CD14-positive monocyte (primary cell): ENCODE data around the gene SIRPB1. TPM values are rescaled to one million over a fixed set of nuclear protein-coding genes. Genes with fewer than 3 reads are reported as not detected.

Source experiments
- DNase-seq, 3 donors: peaks; one replicate each; pipeline ENCODE4 v3.0.0-alpha.2; 2011 to 2022
- H2AFZ ChIP-seq: 2 replicates; pipeline ENCODE4 v1.6.0; 2012; ENCODE audit warnings: mild to moderate bottlenecking, low read depth, low read length, inconsistent platforms; ENCODE audit not compliant: insufficient read depth, poor library complexity, severe bottlenecking
- H3K27ac ChIP-seq, 2 donors: 1 replicate in 1 of 2; 2 replicates in 1 of 2; pipeline ENCODE4 v1.5.1; 2012 to 2013; ENCODE audit warnings: low read length in 2 of 2, control low read depth in 1 of 2, inconsistent platforms in 1 of 2, low read depth in 1 of 2, mild to moderate bottlenecking in 1 of 2
- H3K27me3 ChIP-seq, 2 donors: one replicate each; pipeline versions ENCODE4 v1.6.0 to v1.6.1; 2011 to 2013; ENCODE audit warnings: low read length in 2 of 2; ENCODE audit not compliant: control insufficient read depth in 2 of 2, insufficient read depth in 2 of 2
- H3K36me3 ChIP-seq, 2 donors: replicated peaks in 1 of 2; 1 replicate in 1 of 2; 2 replicates in 1 of 2; pipeline versions ENCODE4 v1.5.1 to v1.6.1; 2012 to 2013; ENCODE audit warnings: low read length in 2 of 2, control low read depth in 1 of 2, inconsistent platforms in 1 of 2, mild to moderate bottlenecking in 1 of 2; ENCODE audit not compliant: insufficient read depth in 2 of 2, control insufficient read depth in 1 of 2
- H3K4me1 ChIP-seq, 2 donors: 1 replicate in 1 of 2; 2 replicates in 1 of 2; pipeline versions ENCODE4 v1.5.1 to v1.6.1; 2012 to 2013; ENCODE audit warnings: low read length in 2 of 2, control low read depth in 1 of 2, inconsistent platforms in 1 of 2, mild to moderate bottlenecking in 1 of 2, moderate library complexity in 1 of 2; ENCODE audit not compliant: insufficient read depth in 2 of 2, control insufficient read depth in 1 of 2
- H3K4me2 ChIP-seq: replicated peaks from 2 replicates; pipeline ENCODE3; 2012; ENCODE audit warnings: low read length, moderate library complexity, mild to moderate bottlenecking; ENCODE audit not compliant: poor library complexity, severe bottlenecking; ENCODE audit errors: extremely low read depth
- H3K4me3 ChIP-seq, 3 experiments: fragments of 200-600 bp in 1 of 3; sonication (generic) in 1 of 3; replicated peaks in 1 of 3; 1 replicate in 2 of 3; 2 replicates in 1 of 3; pipeline ENCODE4 v1.5.1; 2011 to 2013; ENCODE audit warnings: low read length in 3 of 3, mild to moderate bottlenecking in 3 of 3, control low read depth in 2 of 3, low read depth in 2 of 3, inconsistent platforms in 1 of 3, moderate library complexity in 1 of 3
- H3K79me2 ChIP-seq: 2 replicates; pipeline ENCODE4 v1.6.0; 2012; ENCODE audit warnings: mild to moderate bottlenecking, control low read depth, inconsistent platforms, low read length, moderate library complexity; ENCODE audit not compliant: insufficient read depth
- H3K9ac ChIP-seq: 2 replicates; pipeline ENCODE4 v1.6.0; 2017; ENCODE audit warnings: low read length, mild to moderate bottlenecking; ENCODE audit not compliant: insufficient read depth, poor library complexity, severe bottlenecking
- H3K9me3 ChIP-seq, 2 donors: replicated peaks in 1 of 2; 1 replicate in 1 of 2; 2 replicates in 1 of 2; pipeline versions ENCODE4 v1.5.1 to v1.6.1; 2012 to 2013; ENCODE audit warnings: low read length in 2 of 2, control low read depth in 1 of 2; ENCODE audit not compliant: control insufficient read depth in 1 of 2, insufficient read depth in 1 of 2
- H4K20me1 ChIP-seq: 2 replicates; pipeline ENCODE4 v1.6.0; 2012; ENCODE audit warnings: mild to moderate bottlenecking, low read length, control low read depth, moderate library complexity; ENCODE audit not compliant: insufficient read depth
- H3K27ac Mint-ChIP-seq, 7 donors: one replicate each; pipeline ENCODE4 v1.8.0; 2020; ENCODE audit warnings: mild to moderate bottlenecking in 7 of 7, mixed read lengths in 7 of 7, moderate library complexity in 6 of 7, inconsistent platforms in 2 of 7
- H3K27me3 Mint-ChIP-seq, 3 donors: one replicate each; pipeline ENCODE4 v1.8.0; 2021 to 2022; ENCODE audit warnings: low read depth in 3 of 3, mild to moderate bottlenecking in 3 of 3, mixed read lengths in 3 of 3, moderate library complexity in 3 of 3, inconsistent platforms in 1 of 3
- H3K36me3 Mint-ChIP-seq, 2 donors: one replicate each; pipeline ENCODE4 v1.8.0; 2020; ENCODE audit warnings: mixed read lengths in 2 of 2, inconsistent platforms in 1 of 2, mild to moderate bottlenecking in 1 of 2
- H3K4me1 Mint-ChIP-seq: one replicate; pipeline ENCODE4 v1.8.0; 2020; ENCODE audit warnings: mild to moderate bottlenecking, mixed read lengths
- H3K4me3 Mint-ChIP-seq, 2 donors: one replicate each; pipeline ENCODE4 v1.8.0; 2020; ENCODE audit warnings: mild to moderate bottlenecking in 2 of 2, mixed read lengths in 2 of 2, moderate library complexity in 1 of 2
- H3K9me3 Mint-ChIP-seq, 7 donors: one replicate each; pipeline ENCODE4 v1.8.0; 2020 to 2022; ENCODE audit warnings: mixed read lengths in 7 of 7, mild to moderate bottlenecking in 6 of 7, moderate library complexity in 6 of 7, inconsistent platforms in 2 of 7
- WGBS: methylation state at CpG from one replicate; pipeline ENCODE4 v1.1.5; 2013; ENCODE audit warnings: missing lambda C conversion rate; ENCODE audit not compliant: insufficient coverage; 5-methylcytosine and 5-hydroxymethylcytosine counted together
- intact Hi-C, 2 donors: fragments of 100-400 bp; cut with micrococcal nuclease; formaldehyde crosslinking; loops; one replicate each; pipeline versions ENCODE4 v1.15.0 to v1.15.1; 2023
- polyA plus RNA-seq, 3 donors: library from polyadenylated mRNA; depleted of rRNA in 1 of 3; unstranded in 2 of 3; stranded (reverse) in 1 of 3; fragments of 300-500 nt in 2 of 3; fragments of >200 nt in 1 of 3; fragmentation: Illumina TruSeq in 2 of 3; gene quantifications; 1 replicate in 2 of 3; 2 replicates in 1 of 3; pipeline ENCODE4 v1.2.3, GENCODE V29; 2012 to 2021
- TF ChIP-seq, protein P1 (sequence below): fragments of 200-600 bp; IDR thresholded peaks from one replicate; pipeline ENCODE4 v1.8.0; 2022; ENCODE audit warnings: antibody characterized with exemption, mild to moderate bottlenecking

SIRPB1 gene
- polyA plus RNA-seq, 3 donors = 132 to 437 (median 137) TPM

DNA sequence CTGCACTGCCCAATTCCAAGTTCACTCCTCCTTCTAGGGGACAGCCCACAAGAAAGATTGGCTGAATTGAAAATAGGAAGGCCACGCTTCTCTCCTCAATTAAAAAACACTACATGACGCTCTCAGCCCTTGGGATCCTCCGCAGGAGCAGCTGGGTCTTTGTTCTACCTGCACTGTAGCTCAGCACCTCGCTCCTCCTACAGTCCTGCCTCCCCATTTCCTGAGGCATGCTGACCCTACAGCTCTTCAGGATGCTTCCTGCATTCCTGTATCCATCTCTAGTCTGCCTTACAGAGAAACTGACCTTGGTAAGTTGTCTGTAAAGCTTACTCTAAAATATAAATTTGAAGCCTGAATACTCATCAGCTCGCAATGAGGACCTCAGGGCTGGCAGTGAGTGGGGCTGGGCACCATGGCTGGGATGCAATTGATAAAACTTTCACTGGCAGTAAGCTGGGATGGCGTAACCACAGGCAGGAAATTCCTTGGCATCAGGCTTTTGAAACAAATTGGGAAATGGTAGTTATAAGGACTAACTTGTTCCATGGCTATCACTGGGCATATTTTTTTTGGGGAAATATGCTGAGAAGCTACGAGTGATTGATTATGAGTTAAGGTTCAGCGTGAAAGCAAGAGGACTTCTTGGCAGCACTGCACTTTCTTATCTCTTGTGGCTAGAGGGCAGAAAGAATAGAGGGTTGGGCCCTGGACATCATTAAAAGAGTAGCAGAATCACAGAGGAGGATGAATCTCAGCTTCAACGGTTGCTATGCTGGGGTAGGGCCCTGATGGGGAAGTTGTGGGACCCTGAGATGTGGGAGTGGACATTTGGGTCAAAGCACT lies 11.7 kb upstream of the SIRPB1 start:
- H3K9me3 Mint-ChIP-seq = peaks cover 0 to 1% (median 0%) of the 10 kb centered on the region in 7 donors
- Histone ChIP-seq H3K27me3 (no peaks in the 10 kb centered on the region), H3K36me3 (no peaks in the 10 kb centered on the region), H3K9me3 (no peaks in the 10 kb centered on the region), H3K27ac (no peak overlapping the region), H3K4me2 (no peak overlapping the region), H3K4me1 (peaks cover 31 to 37% of the 10 kb centered on the region in 2 donors), H3K9ac (no peak overlapping the region), H2AFZ (no peak overlapping the region), H3K4me3 (no peak overlapping the region), H3K79me2 (no peaks in the 10 kb centered on the region), H4K20me1 (no peaks in the 10 kb centered on the region)
- DNase-seq = no peak
- intact Hi-C loops = no loop called here
- H3K27me3 Mint-ChIP-seq = peaks cover 2 to 8% (median 3%) of the 10 kb centered on the region in 3 donors
- TF ChIP-seq, protein P1, sequence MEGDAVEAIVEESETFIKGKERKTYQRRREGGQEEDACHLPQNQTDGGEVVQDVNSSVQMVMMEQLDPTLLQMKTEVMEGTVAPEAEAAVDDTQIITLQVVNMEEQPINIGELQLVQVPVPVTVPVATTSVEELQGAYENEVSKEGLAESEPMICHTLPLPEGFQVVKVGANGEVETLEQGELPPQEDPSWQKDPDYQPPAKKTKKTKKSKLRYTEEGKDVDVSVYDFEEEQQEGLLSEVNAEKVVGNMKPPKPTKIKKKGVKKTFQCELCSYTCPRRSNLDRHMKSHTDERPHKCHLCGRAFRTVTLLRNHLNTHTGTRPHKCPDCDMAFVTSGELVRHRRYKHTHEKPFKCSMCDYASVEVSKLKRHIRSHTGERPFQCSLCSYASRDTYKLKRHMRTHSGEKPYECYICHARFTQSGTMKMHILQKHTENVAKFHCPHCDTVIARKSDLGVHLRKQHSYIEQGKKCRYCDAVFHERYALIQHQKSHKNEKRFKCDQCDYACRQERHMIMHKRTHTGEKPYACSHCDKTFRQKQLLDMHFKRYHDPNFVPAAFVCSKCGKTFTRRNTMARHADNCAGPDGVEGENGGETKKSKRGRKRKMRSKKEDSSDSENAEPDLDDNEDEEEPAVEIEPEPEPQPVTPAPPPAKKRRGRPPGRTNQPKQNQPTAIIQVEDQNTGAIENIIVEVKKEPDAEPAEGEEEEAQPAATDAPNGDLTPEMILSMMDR = no peak
- peak overlapping the region in 2 of 7 donors; percentile 3 to 28 for H3K27ac Mint-ChIP-seq
- 70% methylated on average over 9 of the region's 9 CpGs for WGBS
- H3K4me1 Mint-ChIP-seq = peaks cover 50% of the 10 kb centered on the region
- H3K36me3 Mint-ChIP-seq = no peaks in the 10 kb centered on the region
- no peak overlapping the region for H3K4me3 Mint-ChIP-seq

DNA sequence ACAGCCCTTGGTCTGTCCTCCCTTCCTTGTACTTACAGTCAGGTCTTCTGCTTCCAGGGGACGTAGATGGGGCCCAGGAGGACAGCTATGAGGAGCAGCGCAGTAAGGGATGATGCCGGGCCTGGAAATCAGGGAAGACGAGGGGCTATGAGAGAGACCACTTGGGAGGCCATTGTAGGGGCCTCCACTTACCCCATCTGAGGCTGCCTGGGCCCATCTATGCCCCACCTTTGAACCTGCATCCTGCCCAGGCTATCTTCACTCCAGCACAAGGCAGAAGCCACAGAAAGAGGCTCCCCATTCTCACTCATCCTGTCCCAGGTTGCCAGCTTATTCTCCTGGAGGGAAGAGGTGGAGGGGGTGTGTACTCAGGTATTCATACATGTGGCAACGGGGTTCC lies 10.4 kb upstream of the SIRPB1 start:
- Mint-ChIP-seq H3K27ac (peak overlapping the region in 1 of 7 donors; percentile 80), H3K4me3 (no peak overlapping the region), H3K27me3 (peaks cover 2 to 4% (median 2%) of the 10 kb centered on the region in 3 donors), H3K9me3 (peaks cover 0 to 2% (median 0%) of the 10 kb centered on the region in 7 donors), H3K4me1 (peaks cover 59% of the 10 kb centered on the region), H3K36me3 (no peaks in the 10 kb centered on the region)
- TF ChIP-seq, protein P1 = no peak
- H3K4me2 ChIP-seq = no peak overlapping the region
- no peaks in the 10 kb centered on the region for H3K9me3 ChIP-seq
- no peaks in the 10 kb centered on the region for H3K27me3 ChIP-seq
- WGBS = 100% methylated on average over 4 of the region's 5 CpGs
- DNase-seq = no peak
- intact Hi-C loops = no loop called here
- no peaks in the 10 kb centered on the region for H4K20me1 ChIP-seq
- H3K36me3 ChIP-seq = no peaks in the 10 kb centered on the region
- peaks cover 38 to 44% of the 10 kb centered on the region in 2 donors for H3K4me1 ChIP-seq
- no peaks in the 10 kb centered on the region for H3K79me2 ChIP-seq
- H2AFZ ChIP-seq = no peak overlapping the region
- H3K4me3 ChIP-seq = no peak overlapping the region
- H3K9ac ChIP-seq = no peak overlapping the region
- H3K27ac ChIP-seq = no peak overlapping the region
